GM19023 (cell line): ENCODE data around the gene VRK2.
"Not testable (repeated sequence)": the region's sequence is repeated elsewhere in the genome, so short reads cannot be mapped to it uniquely, and the experiment has no call there.

Experiments used
- ATAC-seq: cut with Tn5 transposase; IDR thresholded peaks from one replicate; pipeline ENCODE4 v1.9.1; 2021; ENCODE audit warnings: mild to moderate bottlenecking, moderate library complexity; ENCODE audit not compliant: unreplicated experiment

The VRK2 gene

DNA sequence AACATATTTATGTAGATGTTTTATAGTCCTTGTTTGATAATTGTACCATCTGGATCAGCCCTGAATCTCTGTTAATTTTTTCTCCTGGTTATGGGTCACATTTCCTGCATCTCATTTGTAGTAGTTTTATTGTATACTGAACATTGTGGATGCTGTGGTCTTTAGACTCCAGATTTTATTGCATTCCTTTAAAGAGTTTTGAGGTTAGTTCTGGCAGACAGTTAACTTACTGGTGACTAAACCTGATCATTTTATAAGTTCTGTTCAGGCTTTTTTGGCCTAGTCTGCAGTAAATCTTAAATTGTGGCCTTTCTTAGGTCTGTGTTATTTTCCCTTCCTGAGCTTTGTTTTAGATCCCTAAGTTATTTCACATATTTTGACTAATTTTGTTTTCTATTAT lies 110.2 kb downstream of the VRK2 start:
- no peak for ATAC-seq

DNA sequence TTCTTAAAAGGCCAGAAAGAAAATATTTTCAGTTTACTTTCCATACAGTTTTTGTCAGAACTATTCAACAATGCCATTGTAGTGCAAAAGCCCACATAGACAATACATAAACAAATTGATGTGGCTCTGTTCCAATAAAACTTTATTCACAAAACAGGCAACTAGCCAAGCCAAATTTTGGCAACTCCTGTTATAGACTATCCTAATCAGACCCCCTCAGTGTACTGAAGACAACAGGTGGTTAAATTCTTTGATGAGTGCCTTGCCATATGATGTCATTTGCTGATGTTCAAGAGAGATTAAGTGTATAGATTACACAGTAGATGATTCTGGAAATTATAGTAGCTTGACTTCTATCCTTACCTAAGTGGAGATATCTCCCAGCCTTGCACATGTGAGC lies 111.1 kb downstream of the VRK2 start:
- ATAC-seq: no peak

GRCh38 chr2:58158481-58158880 lies 111.9 kb downstream of the VRK2 start:
- no peak for ATAC-seq

GRCh38 chr2:58163913-58164312 lies 117.3 kb downstream of the VRK2 start:
- ATAC-seq: no peak

GRCh38 chr2:58168130-58168529 lies 121.5 kb downstream of the VRK2 start:
- ATAC-seq: not testable (repeated sequence)

GRCh38 chr2:58169845-58170244 lies 123.2 kb downstream of the VRK2 start:
- not testable (repeated sequence) for ATAC-seq

DNA sequence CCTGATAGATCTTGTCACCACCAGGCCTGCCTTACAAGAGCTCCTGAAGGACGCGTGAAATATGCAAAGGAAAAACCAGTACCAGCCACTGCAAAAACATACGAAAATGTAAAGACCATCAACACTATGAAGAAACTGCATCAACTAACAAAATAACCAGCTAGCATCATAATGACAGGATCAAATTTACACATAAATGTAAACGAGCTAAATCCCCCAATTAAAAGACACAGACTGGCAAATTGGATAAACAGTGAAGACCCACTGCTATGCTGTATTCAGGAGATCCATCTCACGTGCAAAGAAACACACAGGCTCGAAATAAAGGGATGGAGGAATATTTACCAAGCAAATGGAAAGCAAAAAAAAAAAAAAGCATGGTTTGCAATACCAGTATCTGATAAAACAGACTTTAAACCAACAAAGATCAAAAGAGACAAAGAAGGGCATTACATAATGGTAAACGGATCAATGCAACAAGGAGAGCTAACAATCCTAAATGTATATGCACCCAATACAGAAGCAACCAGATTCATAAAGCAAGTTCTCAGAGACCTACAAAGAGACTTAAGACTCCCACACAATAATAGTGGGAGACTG lies 123.8 kb downstream of the VRK2 start:
- not testable (repeated sequence) for ATAC-seq

DNA sequence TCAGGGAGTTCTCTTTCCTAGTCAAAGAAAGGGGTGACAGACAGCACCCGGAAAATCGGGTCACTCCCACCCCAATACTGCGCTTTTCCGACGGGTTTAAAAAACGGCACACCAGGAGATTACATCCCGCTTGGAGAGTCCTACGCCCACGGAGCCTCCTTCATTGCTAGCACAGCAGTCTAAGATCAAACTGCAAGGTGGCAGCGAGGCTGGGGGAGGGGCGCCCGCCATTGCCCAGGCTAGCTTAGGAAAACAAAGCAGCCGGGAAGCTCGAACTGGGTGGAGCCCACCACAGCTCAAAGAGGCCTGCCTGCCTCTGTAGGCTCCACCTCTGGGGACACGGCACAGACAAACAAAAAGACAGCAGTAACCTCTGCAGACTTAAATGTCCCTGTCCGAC lies 125.2 kb downstream of the VRK2 start:
- ATAC-seq: not testable (repeated sequence)

DNA sequence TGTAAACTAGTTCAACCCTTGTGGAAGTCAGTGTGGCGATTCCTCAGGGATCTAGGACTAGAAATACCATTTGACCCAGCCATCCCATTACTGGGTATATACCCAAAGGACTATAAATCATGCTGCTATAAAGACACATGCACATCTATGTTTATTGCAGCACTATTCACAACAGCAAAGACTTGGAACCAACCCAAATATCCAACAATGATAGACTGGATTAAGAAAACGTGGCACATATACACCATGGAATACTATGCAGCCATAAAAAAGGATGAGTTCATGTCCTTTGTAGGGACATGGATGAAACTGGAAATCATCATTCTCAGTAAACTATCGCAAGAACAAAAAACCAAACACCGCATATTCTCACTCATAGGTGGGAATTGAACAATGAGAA lies 130.6 kb downstream of the VRK2 start:
- not testable (repeated sequence) for ATAC-seq

DNA sequence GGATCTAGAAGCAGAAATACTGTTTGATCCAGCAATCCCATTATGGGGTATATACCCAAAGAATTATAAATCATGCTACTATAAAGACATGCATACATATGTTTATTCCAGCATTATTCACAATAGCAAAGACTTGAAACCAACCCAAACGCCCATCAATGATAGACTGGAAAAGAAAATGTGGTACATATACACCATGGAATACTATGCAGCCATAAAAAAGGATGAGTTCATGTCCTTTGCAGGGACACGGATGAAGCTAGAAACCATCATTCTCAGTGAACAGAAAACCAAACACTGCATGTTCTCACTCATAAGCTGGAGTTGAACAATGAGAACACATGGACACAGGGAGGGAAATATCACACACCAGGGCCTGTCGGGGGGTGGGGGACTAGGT lies 133.6 kb downstream of the VRK2 start:
- not testable (repeated sequence) for ATAC-seq

DNA sequence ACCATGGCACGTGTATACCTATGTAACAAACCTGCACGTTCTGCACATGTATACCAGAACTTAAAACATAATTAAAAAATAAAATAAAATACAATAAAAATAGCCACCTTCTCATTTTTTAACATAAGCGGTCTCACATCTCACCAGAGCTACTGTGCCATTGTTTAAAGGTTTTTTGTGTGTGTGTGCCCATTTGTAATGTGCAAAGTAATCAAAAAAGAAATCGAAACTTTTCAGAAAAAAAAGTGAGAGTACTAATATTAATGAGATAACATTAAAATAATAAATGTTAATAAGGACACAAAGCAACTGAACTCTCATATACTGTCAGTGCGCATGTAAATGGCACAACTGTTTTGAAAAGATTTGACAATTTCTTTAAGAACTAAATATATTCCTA lies 134.0 kb downstream of the VRK2 start:
- ATAC-seq: no peak

- ATAC-seq: no peak
Measured at GRCh38 chr2:58182527-58182926, 135.9 kb downstream of the VRK2 start.

GRCh38 chr2:58186501-58186900 lies 139.9 kb downstream of the VRK2 start:
- no peak for ATAC-seq

DNA sequence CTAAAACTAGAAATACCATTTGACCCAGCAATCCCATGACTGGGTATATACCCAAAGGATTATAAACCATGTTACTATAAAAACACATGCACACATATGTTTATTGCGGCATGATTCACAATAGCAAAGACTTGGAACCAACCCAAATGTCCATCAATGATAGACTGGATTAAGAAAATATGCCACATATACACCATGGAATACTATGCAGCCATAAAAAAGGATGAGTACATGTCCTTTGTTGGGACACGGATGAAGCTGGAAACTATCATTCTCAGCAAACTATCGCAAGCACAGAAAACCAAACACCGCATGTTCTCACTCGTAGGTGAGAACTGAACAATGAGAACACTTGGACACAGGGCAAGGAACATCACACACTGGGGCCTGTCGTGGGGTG lies 140.4 kb downstream of the VRK2 start:
- not testable (repeated sequence) for ATAC-seq

DNA sequence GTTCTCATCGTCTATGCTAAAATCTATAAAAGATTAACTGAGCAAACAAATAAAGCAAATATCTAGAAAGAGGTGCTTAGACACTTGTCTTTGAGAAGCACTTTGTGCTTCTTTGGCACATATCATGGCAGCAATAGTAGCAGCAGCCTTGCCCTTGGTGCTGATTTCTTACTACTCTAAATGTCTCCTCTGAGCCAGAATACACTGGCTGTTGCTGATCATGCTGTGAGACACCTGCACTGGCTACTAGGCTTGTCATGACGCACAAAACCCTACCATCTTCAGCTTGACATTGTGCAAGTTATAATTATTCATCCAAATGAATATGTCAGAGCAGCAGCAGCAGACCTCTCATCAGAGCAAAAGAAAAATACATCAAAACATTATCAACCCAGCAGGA lies 147.9 kb downstream of the VRK2 start:
- ATAC-seq: no peak

DNA sequence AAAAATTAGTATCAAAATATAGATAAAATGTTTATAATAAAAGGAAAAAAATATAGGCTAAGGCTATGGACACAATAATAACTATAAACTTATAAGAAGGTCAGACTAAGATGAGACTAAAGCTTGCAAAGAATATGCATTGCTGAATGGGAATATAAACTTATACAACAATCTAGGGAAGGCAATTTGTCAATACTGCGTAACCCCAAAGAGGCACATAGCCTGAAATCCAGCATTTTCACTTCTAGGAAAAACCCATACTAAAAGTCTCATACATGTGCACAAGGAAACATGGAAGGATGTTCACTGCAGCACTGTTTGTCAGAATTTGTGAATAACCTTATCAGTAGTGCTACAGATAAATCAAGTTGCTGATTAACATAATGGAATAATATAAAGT lies 149.1 kb downstream of the VRK2 start:
- no peak for ATAC-seq

DNA sequence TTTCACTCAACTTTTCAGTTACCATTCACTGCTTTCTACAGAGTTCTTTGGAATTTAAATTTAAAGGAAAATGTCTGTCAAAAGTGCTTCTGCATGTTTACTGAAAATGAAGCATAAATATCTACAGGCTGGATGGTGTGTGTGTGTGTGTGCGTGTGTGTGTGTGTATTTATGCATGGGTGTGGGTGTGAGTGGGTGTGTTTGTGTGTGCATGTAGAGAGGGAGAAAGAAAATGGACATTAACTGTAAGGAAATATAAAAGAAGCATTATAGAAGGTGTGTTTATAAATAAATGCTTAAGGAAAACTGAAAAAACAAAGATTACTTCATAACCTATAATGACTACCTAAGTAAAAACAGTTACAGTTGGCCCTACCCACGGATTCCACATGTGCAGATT lies 151.3 kb downstream of the VRK2 start:
- ATAC-seq: no peak

DNA sequence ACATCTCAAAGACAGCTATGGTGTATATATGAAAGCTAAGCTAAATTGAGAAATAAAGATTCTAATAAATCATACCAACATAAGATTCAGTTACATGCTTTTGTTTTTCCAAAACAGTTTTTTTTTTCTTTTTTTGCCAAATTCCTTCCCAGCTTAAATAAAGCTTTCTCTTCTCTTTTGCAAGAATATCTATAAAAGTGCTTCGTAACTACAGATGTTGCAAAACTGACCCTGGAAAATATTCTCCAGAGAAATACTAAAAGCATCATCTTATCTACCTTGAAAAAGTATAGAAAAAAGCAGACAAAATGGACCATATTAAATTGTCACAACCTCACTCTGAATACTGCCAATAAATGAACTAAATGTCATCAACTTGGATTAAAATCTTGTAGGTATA lies 155.8 kb downstream of the VRK2 start:
- no peak for ATAC-seq

- no peak for ATAC-seq
Measured at GRCh38 chr2:58203018-58203417, 156.4 kb downstream of the VRK2 start.

GRCh38 chr2:58204195-58204959 lies 157.8 kb downstream of the VRK2 start:
- no peak for ATAC-seq

DNA sequence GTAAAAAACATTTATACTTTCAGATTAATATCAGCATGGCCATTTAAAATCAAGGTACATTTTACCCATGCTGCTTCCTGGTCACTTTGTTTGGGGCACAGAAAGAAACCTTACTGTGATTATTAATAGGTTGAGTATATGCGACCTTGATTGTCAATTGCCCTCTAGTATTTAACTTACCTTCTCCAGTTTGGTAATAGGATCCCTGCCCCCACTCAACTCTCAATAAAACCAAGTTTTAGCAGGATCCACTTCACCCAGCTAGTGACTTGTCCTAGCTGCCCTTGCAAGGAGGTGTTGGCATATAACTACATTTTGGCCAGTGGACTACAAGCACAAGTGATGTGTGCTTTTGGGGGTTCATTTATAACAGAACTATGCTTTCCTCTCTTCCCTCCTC lies 160.2 kb downstream of the VRK2 start:
- no peak for ATAC-seq

GRCh38 chr2:58207189-58207588 lies 160.6 kb downstream of the VRK2 start:
- no peak for ATAC-seq
